Muscle of leg (tissue), 11 donors: ENCODE data around the gene CAPZA1. TPM values are rescaled to one million over a fixed set of nuclear protein-coding genes. Genes with fewer than 3 reads are reported as not detected.
A peak's percentile ranks its signal among the peaks of the same experiment; 100 is the strongest.

ENCODE experiments used
- DNase-seq: peaks from one replicate; pipeline ENCODE4 v3.0.0; 2013
- H3K27ac ChIP-seq: one replicate; pipeline ENCODE4 v1.5.1; 2013; ENCODE audit warnings: mild to moderate bottlenecking, low read length, control low read depth
- H3K27me3 ChIP-seq: one replicate; pipeline ENCODE4 v1.6.1; 2013; ENCODE audit warnings: low read length; ENCODE audit not compliant: control insufficient read depth, insufficient read depth
- H3K36me3 ChIP-seq: one replicate; pipeline ENCODE4 v1.6.1; 2013; ENCODE audit warnings: low read length; ENCODE audit not compliant: control insufficient read depth, insufficient read depth
- H3K4me1 ChIP-seq: one replicate; pipeline ENCODE4 v1.6.1; 2013; ENCODE audit warnings: low read length; ENCODE audit not compliant: control insufficient read depth, insufficient read depth
- H3K4me3 ChIP-seq: one replicate; pipeline ENCODE4 v1.5.1; 2013; ENCODE audit warnings: low read length, control low read depth
- H3K9me3 ChIP-seq: replicated peaks from 2 replicates; pipeline ENCODE4 v1.6.1; 2013; ENCODE audit warnings: low read depth, low read length; ENCODE audit not compliant: control insufficient read depth
- whole genome bisulfite sequencing: methylation state at CpG from one replicate; pipeline ENCODE4 v1.1.5; 2013; ENCODE audit warnings: missing lambda C conversion rate; ENCODE audit not compliant: insufficient coverage; 5-methylcytosine and 5-hydroxymethylcytosine counted together
- polyA plus RNA-seq, 8 donors: library from polyadenylated mRNA; unstranded; fragments of 120-200 nt; gene quantifications; one replicate each; pipeline versions ENCODE4 v1.2.1 to v1.2.3, GENCODE V29; 2013; ENCODE audit warnings: inconsistent platforms in 1 of 8, low replicate concordance in 1 of 8; ENCODE audit not compliant: insufficient read length in 8 of 8, insufficient read depth in 1 of 8
- total RNA-seq: library from RNA; stranded (reverse); fragments of 120-200 nt; gene quantifications from one replicate; pipeline ENCODE4 v1.2.4, GENCODE V29; 2013

The CAPZA1 gene
- total and polyA plus RNA-seq, 9 donors, result 66.6 to 101 (median 82.5) TPM

GRCh38 chr1:112686835-112687234 is 67.2 kb downstream of the CAPZA1 start:
- Histone ChIP-seq H3K36me3 (peaks cover 29% of the 10 kb centered on the region), H3K4me3 (no peak overlapping the region), H3K27ac (no peak overlapping the region), H3K4me1 (peaks cover 28% of the 10 kb centered on the region), H3K27me3 (no peaks in the 10 kb centered on the region), H3K9me3 (no peaks in the 10 kb centered on the region)
- 87% methylated on average over 2 of the region's 4 CpGs for WGBS
- no peak for DNase-seq

- peaks cover 28% of the 10 kb centered on the region for H3K4me1 ChIP-seq
- no peak overlapping the region for H3K4me3 ChIP-seq
- peaks cover 34% of the 10 kb centered on the region for H3K36me3 ChIP-seq
- peak overlapping the region; percentile 42 for H3K27ac ChIP-seq
- H3K9me3 ChIP-seq, result no peaks in the 10 kb centered on the region
- no peaks in the 10 kb centered on the region for H3K27me3 ChIP-seq
- no peak for DNase-seq
- WGBS, result 93% methylated on average over 3 of the region's 4 CpGs
Observed at GRCh38 chr1:112687361-112687760, 67.7 kb downstream of the CAPZA1 start.

GRCh38 chr1:112687785-112688496 is 68.3 kb downstream of the CAPZA1 start:
- peak overlapping the region; percentile 90 for H3K27ac ChIP-seq
- no peak overlapping the region for H3K4me3 ChIP-seq
- peaks cover 40% of the 10 kb centered on the region for H3K36me3 ChIP-seq
- 77% methylated on average over 5 of the region's 13 CpGs for WGBS
- DNase-seq, result no peak
- no peaks in the 10 kb centered on the region for H3K9me3 ChIP-seq
- peaks cover 28% of the 10 kb centered on the region for H3K4me1 ChIP-seq
- H3K27me3 ChIP-seq, result no peaks in the 10 kb centered on the region

GRCh38 chr1:112688781-112689193 is 69.2 kb downstream of the CAPZA1 start:
- H3K9me3 ChIP-seq, result no peaks in the 10 kb centered on the region
- H3K4me3 ChIP-seq, result no peak overlapping the region
- DNase-seq, result peak; percentile 90
- WGBS, result 40% methylated on average over 2 of the region's 13 CpGs
- no peaks in the 10 kb centered on the region for H3K27me3 ChIP-seq
- H3K4me1 ChIP-seq, result peaks cover 28% of the 10 kb centered on the region
- H3K27ac ChIP-seq, result peak overlapping the region; percentile 90
- peaks cover 48% of the 10 kb centered on the region for H3K36me3 ChIP-seq

GRCh38 chr1:112689196-112689841 is 69.7 kb downstream of the CAPZA1 start:
- Histone ChIP-seq H3K4me1 (peaks cover 32% of the 10 kb centered on the region), H3K9me3 (no peaks in the 10 kb centered on the region), H3K27me3 (no peaks in the 10 kb centered on the region), H3K27ac (peak overlapping the region; percentile 90), H3K4me3 (no peak overlapping the region), H3K36me3 (peaks cover 53% of the 10 kb centered on the region)
- no peak for DNase-seq
- WGBS, result 92% methylated on average over 5 of the region's 9 CpGs

- WGBS, result 90% methylated on average over 9 of the region's 11 CpGs
- Histone ChIP-seq H3K36me3 (peaks cover 58% of the 10 kb centered on the region), H3K27me3 (no peaks in the 10 kb centered on the region), H3K27ac (peak overlapping the region; percentile 90), H3K4me3 (no peak overlapping the region), H3K9me3 (no peaks in the 10 kb centered on the region), H3K4me1 (peaks cover 34% of the 10 kb centered on the region)
- DNase-seq, result no peak
Observed at GRCh38 chr1:112689842-112690237, 70.2 kb downstream of the CAPZA1 start.

- peaks cover 28% of the 10 kb centered on the region for H3K4me1 ChIP-seq
- 97% methylated on average over 4 of the region's 5 CpGs for WGBS
- no peaks in the 10 kb centered on the region for H3K27me3 ChIP-seq
- peaks cover 77% of the 10 kb centered on the region for H3K36me3 ChIP-seq
- H3K4me3 ChIP-seq, result no peak overlapping the region
- no peaks in the 10 kb centered on the region for H3K9me3 ChIP-seq
- DNase-seq, result no peak
- H3K27ac ChIP-seq, result no peak overlapping the region
Observed at GRCh38 chr1:112692681-112693080, 73.0 kb downstream of the CAPZA1 start.

- H3K4me1 ChIP-seq, result peaks cover 28% of the 10 kb centered on the region
- 91% methylated on average over 4 of the region's 6 CpGs for WGBS
- no peak overlapping the region for H3K27ac ChIP-seq
- DNase-seq, result no peak
- H3K36me3 ChIP-seq, result peaks cover 83% of the 10 kb centered on the region
- H3K4me3 ChIP-seq, result no peak overlapping the region
- no peaks in the 10 kb centered on the region for H3K27me3 ChIP-seq
- no peaks in the 10 kb centered on the region for H3K9me3 ChIP-seq
Observed at GRCh38 chr1:112693821-112694220, 74.2 kb downstream of the CAPZA1 start.

GRCh38 chr1:112694363-112694929 is 74.8 kb downstream of the CAPZA1 start:
- 90% methylated on average over 15 of the region's 15 CpGs for WGBS
- H3K36me3 ChIP-seq, result peaks cover 87% of the 10 kb centered on the region

GRCh38 chr1:112695276-112695675 is 75.6 kb downstream of the CAPZA1 start:
- no peak for DNase-seq
- peaks cover 31% of the 10 kb centered on the region for H3K4me1 ChIP-seq
- H3K4me3 ChIP-seq, result no peak overlapping the region
- no peaks in the 10 kb centered on the region for H3K27me3 ChIP-seq
- WGBS, result 96% methylated on average over 9 of the region's 9 CpGs
- peaks cover 88% of the 10 kb centered on the region for H3K36me3 ChIP-seq
- H3K9me3 ChIP-seq, result no peaks in the 10 kb centered on the region
- no peak overlapping the region for H3K27ac ChIP-seq

More at GRCh38 chr1:112694363-112694929, 74.8 kb downstream of the CAPZA1 start:
- peaks cover 28% of the 10 kb centered on the region for H3K4me1 ChIP-seq
- H3K27ac ChIP-seq, result peak overlapping the region; percentile 37
- no peak overlapping the region for H3K4me3 ChIP-seq
- H3K27me3 ChIP-seq, result no peaks in the 10 kb centered on the region
- no peak for DNase-seq
- no peaks in the 10 kb centered on the region for H3K9me3 ChIP-seq
